Ascending aorta (tissue), 2 donors: Measurements from ENCODE around the gene EPHB2. TPM values are rescaled to one million over a fixed set of nuclear protein-coding genes. Genes with fewer than 3 reads are reported as not detected.
A peak's percentile ranks its signal among the peaks of the same experiment; 100 is the strongest.

Source experiments
- DNase-seq, 2 donors: peaks; one replicate each; pipeline ENCODE4 v3.0.0-alpha.2; 2019; ENCODE audit warnings: low spot score in 2 of 2
- H3K27ac ChIP-seq, 2 donors: fragments of 200-600 bp; sonication (generic); one replicate each; pipeline ENCODE4 v1.5.1; 2016 to 2017; ENCODE audit warnings: mild to moderate bottlenecking in 1 of 2
- H3K27me3 ChIP-seq: fragments of 200-600 bp; sonication (generic); one replicate; pipeline ENCODE4 v1.5.1; 2017
- H3K36me3 ChIP-seq, 2 donors: fragments of 200-600 bp; sonication (generic); one replicate each; pipeline ENCODE4 v1.5.1; 2016
- H3K4me1 ChIP-seq, 2 donors: fragments of 200-600 bp; sonication (generic); one replicate each; pipeline ENCODE4 v1.5.1; 2016 to 2017; ENCODE audit warnings: mild to moderate bottlenecking in 1 of 2
- H3K4me3 ChIP-seq, 2 donors: fragments of 200-600 bp; sonication (generic); one replicate each; pipeline ENCODE4 v1.5.1; 2016 to 2017; ENCODE audit warnings: mild to moderate bottlenecking in 1 of 2
- H3K9me3 ChIP-seq, 2 donors: fragments of 200-600 bp; sonication (generic); one replicate each; pipeline ENCODE4 v1.5.1; 2016
- intact Hi-C: fragments of 100-400 bp; cut with DNase I; formaldehyde crosslinking; loops from one replicate; pipeline ENCODE4 v1.15.1; 2023
- total RNA-seq: library from RNA; depleted of rRNA; stranded (reverse); fragments of >200 nt; gene quantifications from one replicate; pipeline ENCODE4 v1.1.0, GENCODE V29; 2016
- TF ChIP-seq, protein P1 (sequence below), 3 experiments: fragments of 200-600 bp in 2 of 3; fragments of 450-650 bp in 1 of 3; sonication (generic) in 2 of 3; IDR thresholded peaks; one replicate each; pipeline ENCODE4 v1.5.1; 2016 to 2019; ENCODE audit warnings: antibody characterized with exemption in 3 of 3, mild to moderate bottlenecking in 1 of 3, moderate library complexity in 1 of 3

Gene EPHB2
- total RNA-seq, 1 donor from 2014 or later, result 3.2 TPM

DNA sequence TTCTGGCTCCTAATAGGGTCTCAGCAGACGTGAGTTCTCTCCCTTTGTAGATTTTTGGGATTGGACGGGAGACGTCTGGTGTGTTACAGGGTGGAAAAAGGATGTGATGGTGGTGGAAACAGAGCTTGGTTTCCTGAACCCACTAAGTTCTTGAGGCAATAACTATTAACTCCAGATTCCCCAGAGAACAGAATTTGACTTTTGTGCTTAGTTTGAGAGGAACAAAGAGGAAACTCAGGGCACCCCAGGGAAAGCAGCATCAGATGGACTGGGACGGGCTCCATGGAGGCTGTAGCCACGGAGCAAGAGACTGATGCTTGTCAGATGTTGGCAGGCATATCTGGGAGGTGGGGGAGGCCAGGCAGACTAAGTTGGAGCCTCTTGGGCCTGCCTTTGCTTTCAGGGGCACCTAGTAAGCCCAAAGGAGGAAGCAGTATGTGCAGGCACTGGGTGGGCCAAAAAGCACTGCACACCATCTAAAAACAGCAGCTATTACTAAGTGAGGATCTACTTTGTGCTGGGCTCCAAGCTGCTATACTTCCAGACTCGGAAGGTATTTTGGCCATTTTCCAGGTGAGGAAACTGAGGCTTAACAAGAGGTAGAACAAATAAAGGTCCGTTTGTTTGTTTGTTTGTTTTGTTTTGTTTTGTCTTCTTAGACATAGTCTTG lies 66.9 kb downstream of the EPHB2 start:
- Histone ChIP-seq H3K36me3 (no peaks in the 10 kb centered on the region), H3K9me3 (no peaks in the 10 kb centered on the region), H3K27me3 (no peaks in the 10 kb centered on the region), H3K4me3 (no peak overlapping the region), H3K27ac (no peak overlapping the region), H3K4me1 (peaks cover 5 to 6% of the 10 kb centered on the region in 2 donors)
- TF ChIP-seq, protein P1, sequence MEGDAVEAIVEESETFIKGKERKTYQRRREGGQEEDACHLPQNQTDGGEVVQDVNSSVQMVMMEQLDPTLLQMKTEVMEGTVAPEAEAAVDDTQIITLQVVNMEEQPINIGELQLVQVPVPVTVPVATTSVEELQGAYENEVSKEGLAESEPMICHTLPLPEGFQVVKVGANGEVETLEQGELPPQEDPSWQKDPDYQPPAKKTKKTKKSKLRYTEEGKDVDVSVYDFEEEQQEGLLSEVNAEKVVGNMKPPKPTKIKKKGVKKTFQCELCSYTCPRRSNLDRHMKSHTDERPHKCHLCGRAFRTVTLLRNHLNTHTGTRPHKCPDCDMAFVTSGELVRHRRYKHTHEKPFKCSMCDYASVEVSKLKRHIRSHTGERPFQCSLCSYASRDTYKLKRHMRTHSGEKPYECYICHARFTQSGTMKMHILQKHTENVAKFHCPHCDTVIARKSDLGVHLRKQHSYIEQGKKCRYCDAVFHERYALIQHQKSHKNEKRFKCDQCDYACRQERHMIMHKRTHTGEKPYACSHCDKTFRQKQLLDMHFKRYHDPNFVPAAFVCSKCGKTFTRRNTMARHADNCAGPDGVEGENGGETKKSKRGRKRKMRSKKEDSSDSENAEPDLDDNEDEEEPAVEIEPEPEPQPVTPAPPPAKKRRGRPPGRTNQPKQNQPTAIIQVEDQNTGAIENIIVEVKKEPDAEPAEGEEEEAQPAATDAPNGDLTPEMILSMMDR (IDR thresholded peaks at IDR 0.05), result no peak
- intact Hi-C loops, result no loop called here
- no peak for DNase-seq

DNA sequence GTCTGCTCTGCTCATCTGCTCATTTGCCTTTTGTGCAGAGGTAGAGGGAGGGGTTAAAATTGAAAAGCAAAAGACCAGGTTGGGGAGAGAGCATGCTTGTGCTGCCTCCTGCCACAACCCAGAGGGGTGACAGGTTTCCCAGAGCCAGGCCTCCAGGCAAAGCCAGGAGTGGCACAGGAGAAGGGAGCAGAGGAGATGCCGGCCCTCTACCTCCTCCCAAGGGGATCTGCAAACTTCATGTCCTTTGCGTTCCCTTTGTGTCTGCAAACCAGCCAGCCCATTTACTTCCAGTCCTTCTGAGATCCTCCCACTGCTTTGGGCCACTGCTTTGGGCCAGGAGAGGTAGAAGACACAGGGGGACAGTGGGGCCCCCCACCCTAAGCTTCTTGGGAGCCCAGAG lies 67.8 kb downstream of the EPHB2 start:
- no peaks in the 10 kb centered on the region for H3K36me3 ChIP-seq
- H3K4me1 ChIP-seq, result peaks cover 5 to 6% of the 10 kb centered on the region in 2 donors
- no peaks in the 10 kb centered on the region for H3K9me3 ChIP-seq
- DNase-seq, result no peak
- no peak overlapping the region for H3K4me3 ChIP-seq
- H3K27me3 ChIP-seq, result no peaks in the 10 kb centered on the region
- intact Hi-C loops, result no loop called here
- TF ChIP-seq, protein P1 (IDR thresholded peaks at IDR 0.05), result no peak
- H3K27ac ChIP-seq, result peak overlapping the region in 1 of 2 donors; percentile 3

DNA sequence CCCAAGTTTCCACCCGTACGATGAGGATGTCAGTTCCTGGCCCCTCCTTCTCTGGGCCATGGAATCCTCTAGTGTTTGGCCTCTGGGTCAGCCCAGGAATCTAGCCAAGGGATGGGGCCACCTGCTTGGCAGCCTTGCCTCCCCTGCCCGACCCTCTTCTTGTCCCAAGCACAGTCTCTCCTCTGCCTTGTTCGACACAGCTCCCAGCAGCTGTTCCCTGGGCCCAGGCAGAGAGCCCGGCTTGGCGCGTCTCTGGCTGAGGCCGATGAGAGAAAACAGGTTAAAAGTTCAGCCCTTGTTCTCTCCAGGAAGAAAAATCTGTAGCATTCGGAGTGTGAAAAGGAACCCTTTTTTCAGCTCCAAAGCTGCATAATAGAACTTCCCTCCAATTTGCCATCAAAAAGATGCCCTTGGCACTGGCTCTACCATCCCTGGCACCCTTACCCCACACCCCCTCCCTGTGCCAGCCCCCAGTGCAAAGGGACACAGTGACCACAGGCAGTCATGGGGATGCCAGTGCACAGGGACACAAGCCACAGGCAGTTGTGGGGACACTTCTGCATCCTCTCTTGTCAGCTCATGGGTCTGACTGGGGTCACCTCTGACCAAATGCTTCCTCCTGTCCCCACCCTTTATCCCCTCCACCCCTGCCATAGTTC lies 68.4 kb downstream of the EPHB2 start:
- intact Hi-C loops, result no loop called here
- H3K27ac ChIP-seq, result peak overlapping the region in 1 of 2 donors; percentile 3
- no peaks in the 10 kb centered on the region for H3K27me3 ChIP-seq
- H3K36me3 ChIP-seq, result no peaks in the 10 kb centered on the region
- DNase-seq, result no peak
- no peak overlapping the region for H3K4me3 ChIP-seq
- H3K4me1 ChIP-seq, result peaks cover 5% of the 10 kb centered on the region in 2 donors
- TF ChIP-seq, protein P1 (IDR thresholded peaks at IDR 0.05), result no peak
- no peaks in the 10 kb centered on the region for H3K9me3 ChIP-seq

DNA sequence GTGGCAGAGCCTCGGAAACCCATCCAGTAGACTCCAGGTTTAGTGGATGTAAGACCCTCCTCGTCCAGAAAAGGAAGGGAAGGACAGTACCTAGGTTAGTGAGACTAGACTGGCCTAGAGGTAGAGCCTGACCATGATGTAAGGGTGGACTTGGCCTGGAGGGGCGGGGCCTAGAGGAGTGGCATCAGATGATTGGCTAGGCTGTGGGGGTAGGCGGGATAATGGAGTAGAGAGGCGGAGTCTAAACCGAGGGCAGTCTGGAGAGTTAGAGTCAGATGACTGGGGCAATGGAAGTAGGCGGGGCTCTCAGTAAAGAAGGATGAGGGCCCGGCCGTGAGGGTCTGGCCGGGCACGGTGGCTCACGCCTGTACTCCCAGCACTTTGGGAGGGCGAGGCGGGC lies 70.1 kb downstream of the EPHB2 start:
- no peak for DNase-seq
- TF ChIP-seq, protein P1 (IDR thresholded peaks at IDR 0.05), result no peak
- H3K36me3 ChIP-seq, result no peaks in the 10 kb centered on the region
- H3K27ac ChIP-seq, result no peak overlapping the region
- intact Hi-C loops, result no loop called here
- H3K27me3 ChIP-seq, result no peaks in the 10 kb centered on the region
- H3K4me1 ChIP-seq, result peaks cover 0 to 5% of the 10 kb centered on the region in 2 donors
- H3K9me3 ChIP-seq, result no peaks in the 10 kb centered on the region
- H3K4me3 ChIP-seq, result no peak overlapping the region

DNA sequence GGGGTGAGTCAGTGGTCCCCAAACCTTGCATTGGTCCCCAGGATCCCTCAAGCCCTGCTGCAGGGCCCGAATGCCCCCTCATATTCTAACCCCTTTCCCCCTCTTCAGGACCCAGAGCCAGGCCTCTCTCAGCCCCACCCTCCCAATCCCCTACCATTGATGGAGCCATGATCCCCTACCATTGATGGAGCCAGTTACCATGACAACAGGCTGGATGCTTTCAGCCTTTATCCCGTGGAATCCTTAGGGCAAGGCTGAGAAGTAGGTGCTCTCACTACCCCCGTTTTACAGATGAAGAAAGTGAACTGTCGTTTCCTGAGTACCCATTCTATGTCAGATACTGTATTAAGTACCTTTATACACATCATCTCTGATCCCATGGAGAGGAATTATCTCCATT lies 70.8 kb downstream of the EPHB2 start:
- DNase-seq, result no peak
- H3K4me3 ChIP-seq, result no peak overlapping the region
- intact Hi-C loops, result no loop called here
- no peaks in the 10 kb centered on the region for H3K9me3 ChIP-seq
- TF ChIP-seq, protein P1 (IDR thresholded peaks at IDR 0.05), result no peak
- no peak overlapping the region for H3K27ac ChIP-seq
- no peaks in the 10 kb centered on the region for H3K36me3 ChIP-seq
- peaks cover 0 to 5% of the 10 kb centered on the region in 2 donors for H3K4me1 ChIP-seq
- no peaks in the 10 kb centered on the region for H3K27me3 ChIP-seq
